Measurements from ENCODE around the gene DMBX1. TPM values are rescaled to one million over a fixed set of nuclear protein-coding genes. Genes with fewer than 3 reads are reported as not detected.

Gene DMBX1
- total and polyA plus RNA-seq, 9 of the 15 experiments (the other 6 are each of a cell fraction or from before 2014, with no cell fraction given): 0.25 to 4.3 (median 1.0) TPM

DNA sequence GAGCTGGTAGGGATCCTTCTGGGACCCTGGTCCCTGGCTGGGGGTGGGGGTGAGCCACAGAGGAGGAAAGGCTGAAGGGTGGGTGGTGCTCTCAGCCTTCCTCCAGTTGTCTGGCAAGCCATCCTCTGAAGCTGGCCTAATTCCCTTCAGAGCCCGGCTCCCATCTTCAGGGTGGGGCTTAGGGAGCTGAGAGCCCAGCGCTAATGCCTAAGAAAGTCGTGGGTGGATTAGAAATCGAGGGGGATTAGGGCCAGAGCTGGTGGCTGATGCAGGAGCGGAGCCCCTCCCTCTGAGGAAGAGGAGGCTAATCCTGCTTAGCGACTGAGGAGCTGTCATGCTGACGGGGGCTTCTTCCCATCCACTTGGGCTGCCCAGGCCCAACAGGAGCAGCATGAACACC, 30.8 kb upstream of the DMBX1 start:
- FAIRE-seq (no peak), ATAC-seq (no peak), DNase-seq (ENCODE audit: extremely low read depth in 1 of 4, low spot score in 3 of 4) (no peak)
- H2AFZ ChIP-seq (ENCODE audit: low read depth, low read length): no peak overlapping the region
- H3K9me3 ChIP-seq (replicated peaks; ENCODE audit: control insufficient read depth, insufficient read depth, low read depth, low read length): no peaks in the 10 kb centered on the region
- ChIA-PET POLR2A (interaction anchor here (0.6 to 1.7 kb wide), 5 partner anchors 9 to 772 kb away, joined by 3 to 5 read pairs (median 4); no protein-coding TSS in a partner anchor), CTCF (ENCODE audit: low intra/inter-chr PET ratio) (no interaction called here)
- no peaks in the 10 kb centered on the region for H4K20me1 ChIP-seq (replicated peaks; ENCODE audit: control insufficient read depth, insufficient read depth, low read length)
- H3K9me1 ChIP-seq (ENCODE audit: control insufficient read depth, insufficient read depth, low read length): no peaks in the 10 kb centered on the region
- peaks cover 15 to 19% of the 10 kb centered on the region in 2 experiments; a peak in 4 of 5 replicates for H3K4me1 ChIP-seq (replicated peaks in 1 of 2; ENCODE audit: control insufficient read depth in 2 of 2, insufficient read depth in 2 of 2, low read length in 2 of 2)
- intact Hi-C loops (cut with micrococcal nuclease): no loop called here
- no TSS peak for BruUV-seq (replicated peaks)
- H3K4me2 ChIP-seq (ENCODE audit: insufficient read depth, low read length): no peak overlapping the region
- in situ Hi-C loops (cut with MboI): no loop called here
- H3K27me3 ChIP-seq (ENCODE audit: control insufficient read depth in 2 of 2, insufficient read depth in 2 of 2, low read length in 2 of 2): peaks cover 2 to 35% of the 10 kb centered on the region in 2 experiments; a peak in 4 of 5 replicates
- no peak overlapping the region for H3K9ac ChIP-seq (ENCODE audit: insufficient read depth in 1 of 2, low read depth in 2 of 2, low read length in 2 of 2)
- H3K4me3 ChIP-seq: no peak overlapping the region
- no peak overlapping the region for H3K27ac ChIP-seq (ENCODE audit: extremely low read depth, low read depth, low read length)
- no peaks in the 10 kb centered on the region for H3K79me2 ChIP-seq (ENCODE audit: control insufficient read depth, insufficient read depth, low read length)
- WGBS (ENCODE audit: insufficient coverage, low coverage, missing lambda C conversion rate): 7% methylated on average over 7 of the region's 7 CpGs
- H3K36me3 ChIP-seq (ENCODE audit: control insufficient read depth, insufficient read depth, low read length): no peaks in the 10 kb centered on the region
- TF ChIP-seq SMARCA4 (IDR thresholded peaks at IDR 0.05) (no peak), ZNF165 (CRISPR knock-in tag; IDR thresholded peaks at IDR 0.05; ENCODE audit: borderline replicate concordance) (no peak), TARDBP (IDR thresholded peaks at IDR 0.05) (no peak), TEAD1 (CRISPR knock-in tag; IDR thresholded peaks at IDR 0.05) (no peak), POLR2AphosphoS2 (IDR thresholded peaks at IDR 0.05; ENCODE audit: low read length) (no peak), ZNF239 (CRISPR knock-in tag; IDR thresholded peaks at IDR 0.05) (no peak), MEF2A (IDR thresholded peaks at IDR 0.05; ENCODE audit: control insufficient read depth, low read depth, low read length) (no peak), NUFIP1 (IDR thresholded peaks at IDR 0.05; ENCODE audit: partially characterized antibody) (no peak)
- TF ChIP-seq, protein P1, sequence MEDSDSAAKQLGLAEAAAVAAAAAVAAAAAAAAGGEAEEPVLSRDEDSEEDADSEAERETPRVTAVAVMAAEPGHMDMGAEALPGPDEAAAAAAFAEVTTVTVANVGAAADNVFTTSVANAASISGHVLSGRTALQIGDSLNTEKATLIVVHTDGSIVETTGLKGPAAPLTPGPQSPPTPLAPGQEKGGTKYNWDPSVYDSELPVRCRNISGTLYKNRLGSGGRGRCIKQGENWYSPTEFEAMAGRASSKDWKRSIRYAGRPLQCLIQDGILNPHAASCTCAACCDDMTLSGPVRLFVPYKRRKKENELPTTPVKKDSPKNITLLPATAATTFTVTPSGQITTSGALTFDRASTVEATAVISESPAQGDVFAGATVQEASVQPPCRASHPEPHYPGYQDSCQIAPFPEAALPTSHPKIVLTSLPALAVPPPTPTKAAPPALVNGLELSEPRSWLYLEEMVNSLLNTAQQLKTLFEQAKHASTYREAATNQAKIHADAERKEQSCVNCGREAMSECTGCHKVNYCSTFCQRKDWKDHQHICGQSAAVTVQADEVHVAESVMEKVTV (CRISPR knock-in tag; IDR thresholded peaks at IDR 0.05): no peak
- TF ChIP-seq, protein P2, sequence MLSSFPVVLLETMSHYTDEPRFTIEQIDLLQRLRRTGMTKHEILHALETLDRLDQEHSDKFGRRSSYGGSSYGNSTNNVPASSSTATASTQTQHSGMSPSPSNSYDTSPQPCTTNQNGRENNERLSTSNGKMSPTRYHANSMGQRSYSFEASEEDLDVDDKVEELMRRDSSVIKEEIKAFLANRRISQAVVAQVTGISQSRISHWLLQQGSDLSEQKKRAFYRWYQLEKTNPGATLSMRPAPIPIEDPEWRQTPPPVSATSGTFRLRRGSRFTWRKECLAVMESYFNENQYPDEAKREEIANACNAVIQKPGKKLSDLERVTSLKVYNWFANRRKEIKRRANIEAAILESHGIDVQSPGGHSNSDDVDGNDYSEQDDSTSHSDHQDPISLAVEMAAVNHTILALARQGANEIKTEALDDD (IDR thresholded peaks at IDR 0.05): no peak
- TF ChIP-seq, protein P3, sequence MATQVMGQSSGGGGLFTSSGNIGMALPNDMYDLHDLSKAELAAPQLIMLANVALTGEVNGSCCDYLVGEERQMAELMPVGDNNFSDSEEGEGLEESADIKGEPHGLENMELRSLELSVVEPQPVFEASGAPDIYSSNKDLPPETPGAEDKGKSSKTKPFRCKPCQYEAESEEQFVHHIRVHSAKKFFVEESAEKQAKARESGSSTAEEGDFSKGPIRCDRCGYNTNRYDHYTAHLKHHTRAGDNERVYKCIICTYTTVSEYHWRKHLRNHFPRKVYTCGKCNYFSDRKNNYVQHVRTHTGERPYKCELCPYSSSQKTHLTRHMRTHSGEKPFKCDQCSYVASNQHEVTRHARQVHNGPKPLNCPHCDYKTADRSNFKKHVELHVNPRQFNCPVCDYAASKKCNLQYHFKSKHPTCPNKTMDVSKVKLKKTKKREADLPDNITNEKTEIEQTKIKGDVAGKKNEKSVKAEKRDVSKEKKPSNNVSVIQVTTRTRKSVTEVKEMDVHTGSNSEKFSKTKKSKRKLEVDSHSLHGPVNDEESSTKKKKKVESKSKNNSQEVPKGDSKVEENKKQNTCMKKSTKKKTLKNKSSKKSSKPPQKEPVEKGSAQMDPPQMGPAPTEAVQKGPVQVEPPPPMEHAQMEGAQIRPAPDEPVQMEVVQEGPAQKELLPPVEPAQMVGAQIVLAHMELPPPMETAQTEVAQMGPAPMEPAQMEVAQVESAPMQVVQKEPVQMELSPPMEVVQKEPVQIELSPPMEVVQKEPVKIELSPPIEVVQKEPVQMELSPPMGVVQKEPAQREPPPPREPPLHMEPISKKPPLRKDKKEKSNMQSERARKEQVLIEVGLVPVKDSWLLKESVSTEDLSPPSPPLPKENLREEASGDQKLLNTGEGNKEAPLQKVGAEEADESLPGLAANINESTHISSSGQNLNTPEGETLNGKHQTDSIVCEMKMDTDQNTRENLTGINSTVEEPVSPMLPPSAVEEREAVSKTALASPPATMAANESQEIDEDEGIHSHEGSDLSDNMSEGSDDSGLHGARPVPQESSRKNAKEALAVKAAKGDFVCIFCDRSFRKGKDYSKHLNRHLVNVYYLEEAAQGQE (IDR thresholded peaks at IDR 0.05; ENCODE audit: borderline replicate concordance): no peak
- TF ChIP-seq, protein P3 (CRISPR knock-in tag; IDR thresholded peaks at IDR 0.05; ENCODE audit: low read depth): no peak
- TF ChIP-seq, protein P4, sequence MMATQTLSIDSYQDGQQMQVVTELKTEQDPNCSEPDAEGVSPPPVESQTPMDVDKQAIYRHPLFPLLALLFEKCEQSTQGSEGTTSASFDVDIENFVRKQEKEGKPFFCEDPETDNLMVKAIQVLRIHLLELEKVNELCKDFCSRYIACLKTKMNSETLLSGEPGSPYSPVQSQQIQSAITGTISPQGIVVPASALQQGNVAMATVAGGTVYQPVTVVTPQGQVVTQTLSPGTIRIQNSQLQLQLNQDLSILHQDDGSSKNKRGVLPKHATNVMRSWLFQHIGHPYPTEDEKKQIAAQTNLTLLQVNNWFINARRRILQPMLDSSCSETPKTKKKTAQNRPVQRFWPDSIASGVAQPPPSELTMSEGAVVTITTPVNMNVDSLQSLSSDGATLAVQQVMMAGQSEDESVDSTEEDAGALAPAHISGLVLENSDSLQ (IDR thresholded peaks at IDR 0.05): no peak
